GM12892 (cell line): ENCODE measurements around the gene GFRA1.

Experiments
- POLR2A ChIP-seq: IDR thresholded peaks from 2 replicates; pipeline ENCODE4 v1.6.1; 2011; ENCODE audit warnings: low read depth, low read length, control low read depth
- POLR2AphosphoS5 ChIP-seq: IDR thresholded peaks from 2 replicates; pipeline ENCODE4 v1.6.1; 2011; ENCODE audit warnings: low read depth, low read length, control low read depth
- TAF1 ChIP-seq: IDR thresholded peaks from 2 replicates; pipeline ENCODE4 v1.6.1; 2011; ENCODE audit warnings: low read depth, mild to moderate bottlenecking, control low read depth, low read length, borderline replicate concordance

DNA sequence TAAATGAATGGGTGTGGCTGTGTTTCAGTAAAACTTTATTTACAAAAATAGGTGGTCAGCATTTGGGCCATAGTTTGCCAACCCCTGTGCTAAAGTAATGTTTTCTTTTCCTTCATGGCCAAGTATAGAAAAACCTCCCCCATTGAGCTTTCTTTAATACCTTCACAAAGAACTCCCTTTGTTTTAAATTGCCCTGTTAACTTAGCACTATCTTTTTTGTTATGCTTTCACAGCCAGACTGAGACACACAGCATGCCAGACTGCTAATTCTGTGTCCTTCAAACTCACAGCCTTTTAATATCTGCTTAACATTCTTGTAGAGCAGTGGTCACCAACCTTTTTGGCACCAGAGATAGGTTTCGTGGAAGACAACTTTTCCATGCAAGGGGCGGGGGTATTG lies 78.0 kb downstream of the GFRA1 start:
- TF ChIP-seq POLR2A (no peak), POLR2AphosphoS5 (no peak), TAF1 (no peak)
